Measurements from ENCODE around the gene GBA2.
A peak's percentile ranks its signal among the peaks of the same experiment; 100 is the strongest.

Gene GBA2

GRCh38 chr9:35792024-35792813 lies 43.2 kb upstream of the GBA2 start:
- ChIA-PET POLR2A (no interaction called here), CTCF (interaction anchor here (0.6 to 8.2 kb wide), 14 partner anchors 14 to 536 kb away, joined by 3 to 201 read pairs (median 4); partner anchors contain the start of genes FAM221B, HINT2, HRCT1 and SPAG8)
- no peak for DNase-seq (ENCODE audit: low read depth, low spot score)
- H3K4me3 ChIP-seq (ENCODE audit: low read depth, low read length): peak overlapping the region; percentile 64
- TF ChIP-seq CTCF (IDR thresholded peaks at IDR 0.05; ENCODE audit: insufficient read depth, low read length, missing control alignments): no peak

- peak within 1 kb of the TSS; percentile 64 for H3K4me3 ChIP-seq (ENCODE audit: low read depth, low read length)
- ChIA-PET POLR2A (no interaction called here), CTCF (interaction anchor here (0.6 to 8.2 kb wide), 8 partner anchors 15 to 537 kb away, joined by 3 to 201 read pairs (median 4); partner anchors contain the start of genes FAM221B, HINT2, SPAG8 and TMEM8B)
- DNase-seq (ENCODE audit: low read depth, low spot score): no peak
- no peak for TF ChIP-seq CTCF (IDR thresholded peaks at IDR 0.05; ENCODE audit: insufficient read depth, low read length, missing control alignments)
Measured at GRCh38 chr9:35791297-35791921, 42.4 kb upstream of the GBA2 start, which contains the start of gene NPR2. NPR2 (plus strand) TSS chr9:35791591; CDS start chr9:35792409, 818 bp downstream.

- ChIA-PET CTCF (interaction anchor here (0.6 to 8.2 kb wide), 61 partner anchors 10 to 766 kb away, joined by 3 to 201 read pairs (median 5); partner anchors contain the start of genes FAM221B, GBA2, HINT2 and HRCT1), POLR2A (interaction anchor here (0.9 to 1.2 kb wide), 4 partner anchors 21 to 115 kb away, joined by 3 to 7 read pairs (median 4); partner anchors contain the start of genes HRCT1 and SPAG8)
- H3K4me3 ChIP-seq (ENCODE audit: low read depth, low read length): peak overlapping the region; percentile 42
- peak; percentile 31 for DNase-seq (ENCODE audit: low read depth, low spot score)
- TF ChIP-seq CTCF (IDR thresholded peaks at IDR 0.05; ENCODE audit: insufficient read depth, low read length, missing control alignments): peak; percentile 82
Measured at GRCh38 chr9:35790385-35791296, 41.6 kb upstream of the GBA2 start.

- no peak overlapping the region for H3K4me3 ChIP-seq (ENCODE audit: low read depth, low read length)
- ChIA-PET CTCF (interaction anchor here (0.7 to 8.2 kb wide), 53 partner anchors 9 to 766 kb away, joined by 3 to 201 read pairs (median 5); partner anchors contain the start of genes FAM221B, GBA2, HINT2 and HRCT1), POLR2A (interaction anchor here (0.9 to 1.2 kb wide), 4 partner anchors 22 to 116 kb away, joined by 3 to 7 read pairs (median 4); partner anchors contain the start of genes HRCT1 and SPAG8)
- no peak for DNase-seq (ENCODE audit: low read depth, low spot score)
- TF ChIP-seq CTCF (IDR thresholded peaks at IDR 0.05; ENCODE audit: insufficient read depth, low read length, missing control alignments): no peak
Measured at GRCh38 chr9:35790025-35790384, 41.0 kb upstream of the GBA2 start.

- H3K4me3 ChIP-seq (ENCODE audit: low read depth, low read length): no peak overlapping the region
- TF ChIP-seq CTCF (IDR thresholded peaks at IDR 0.05; ENCODE audit: insufficient read depth, low read length, missing control alignments): no peak
- DNase-seq (ENCODE audit: low read depth, low spot score): no peak
- ChIA-PET POLR2A (interaction anchor here (1.2 kb wide), 1 partner anchor 93 kb away, joined by 3 read pairs; no protein-coding TSS in a partner anchor), CTCF (interaction anchor here (0.8 to 8.2 kb wide), 40 partner anchors 8 to 539 kb away, joined by 3 to 201 read pairs (median 7); partner anchors contain the start of genes FAM221B, GBA2, HINT2 and HRCT1)
Measured at GRCh38 chr9:35789541-35789940, 40.5 kb upstream of the GBA2 start.

Measured in AG04449 (cell line).